Subcutaneous adipose tissue (tissue), 4 donors: Measurements from ENCODE around the gene LRFN2. TPM values are rescaled to one million over a fixed set of nuclear protein-coding genes. Genes with fewer than 3 reads are reported as not detected.

Source experiments
- CTCF ChIP-seq: fragments of 450-650 bp; IDR thresholded peaks from one replicate; pipeline ENCODE4 v1.5.1; 2016; ENCODE audit warnings: low read depth, mild to moderate bottlenecking, control low read depth, antibody characterized with exemption, moderate library complexity
- total RNA-seq, 4 donors: library from RNA; depleted of rRNA; stranded (reverse); fragments of >200 nt; gene quantifications; one replicate each; pipeline ENCODE4 v1.1.0, GENCODE V29; 2016

LRFN2 gene
- total RNA-seq, 4 donors from 2014 or later: not detected

DNA sequence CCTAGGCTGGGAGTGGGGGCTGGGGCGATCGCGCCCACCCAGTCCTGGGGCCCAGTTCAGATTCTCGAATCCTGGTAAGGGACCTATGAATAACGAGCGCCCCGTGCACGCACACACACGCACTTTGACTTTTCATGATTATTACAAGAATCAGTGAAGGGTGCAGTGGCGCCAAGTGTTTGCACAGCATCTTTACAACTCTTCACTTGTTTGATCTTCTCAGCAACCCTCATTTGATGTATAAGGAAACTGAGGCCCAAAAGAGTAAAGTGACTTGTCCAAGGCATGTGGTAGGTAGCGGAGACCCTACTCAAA is 863 bp upstream of the LRFN2 start:
- TF ChIP-seq CTCF: no peak

DNA sequence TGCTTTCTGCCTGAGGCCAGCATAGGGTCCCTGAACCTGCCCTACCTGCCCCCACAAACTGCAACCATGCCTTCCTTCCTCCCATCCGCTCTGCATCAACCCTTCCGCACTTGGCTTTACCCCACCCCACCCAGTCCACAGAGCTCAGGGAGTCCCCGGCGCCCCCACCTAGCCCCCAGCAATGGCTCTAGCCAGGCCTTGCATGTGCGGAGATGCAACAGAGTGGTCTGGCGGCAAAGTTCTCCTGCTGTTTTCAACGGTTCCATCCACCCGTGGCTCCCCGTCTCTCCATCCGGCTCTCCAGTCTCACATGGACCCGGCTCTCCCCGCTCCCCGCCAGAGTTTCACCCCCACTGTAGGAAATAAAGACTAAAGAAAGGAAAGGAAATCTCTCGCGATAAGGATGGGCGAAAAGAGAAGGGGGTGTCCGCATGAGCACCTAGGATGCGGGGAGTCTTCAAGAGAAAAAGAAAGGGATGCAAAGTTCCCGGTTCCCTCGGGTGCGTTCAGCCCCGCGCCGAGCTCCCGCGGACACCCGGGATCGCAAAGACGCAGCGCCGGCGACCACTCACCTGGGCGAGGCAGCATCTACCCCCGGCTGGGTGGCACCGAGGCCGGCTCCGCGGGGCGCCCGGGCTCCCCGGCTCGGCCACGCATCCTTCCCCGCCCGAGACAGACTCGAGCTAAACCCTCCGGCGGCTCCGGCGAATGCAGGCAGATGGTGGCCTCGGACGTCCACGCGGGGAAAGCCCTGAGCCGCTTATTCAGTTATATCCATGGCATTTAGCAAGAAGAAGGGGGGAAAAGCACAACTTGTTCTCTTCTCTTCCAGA is 579 bp downstream of the LRFN2 start:
- no peak for TF ChIP-seq CTCF

GRCh38 chr6:40585651-40586269 is 1.4 kb downstream of the LRFN2 start:
- no peak for TF ChIP-seq CTCF

DNA sequence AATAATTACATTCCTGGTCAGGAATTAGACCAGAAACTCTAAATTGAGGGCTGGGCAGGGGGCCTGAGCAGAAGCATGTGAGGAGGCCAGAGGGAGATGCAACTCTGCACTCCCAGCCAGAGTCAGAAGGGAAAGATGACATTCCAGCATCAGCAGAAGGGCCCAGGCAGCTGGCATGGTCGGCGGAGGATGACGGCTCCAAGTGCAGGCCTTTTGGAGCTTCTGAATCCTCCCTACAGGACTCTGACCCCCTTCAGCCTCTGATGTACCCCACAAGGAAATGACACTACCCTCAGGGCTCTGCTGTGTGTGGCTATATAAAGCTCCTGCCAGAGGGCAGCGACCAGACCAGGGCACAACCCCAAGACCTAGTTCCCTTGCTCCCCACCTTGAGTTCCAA is 1.9 kb downstream of the LRFN2 start:
- no peak for TF ChIP-seq CTCF

GRCh38 chr6:40584741-40585140 is 2.4 kb downstream of the LRFN2 start:
- TF ChIP-seq CTCF: no peak

- no peak for TF ChIP-seq CTCF
These were observed 3.5 kb downstream of the LRFN2 start for GRCh38 chr6:40583709-40584108.

- no peak for TF ChIP-seq CTCF
These were observed 4.3 kb downstream of the LRFN2 start for GRCh38 chr6:40582892-40583291.
